OCI-M1 (cell line): ENCODE data around the gene RNF135.
"Not testable (repeated sequence)": the region's sequence is repeated elsewhere in the genome, so short reads cannot be mapped to it uniquely, and the experiment has no call there.

Source experiments
- DNase-seq: peaks from one replicate; lab custom pipeline; 2025; lab: John Stamatoyannopoulos, UW

RNF135 gene

DNA sequence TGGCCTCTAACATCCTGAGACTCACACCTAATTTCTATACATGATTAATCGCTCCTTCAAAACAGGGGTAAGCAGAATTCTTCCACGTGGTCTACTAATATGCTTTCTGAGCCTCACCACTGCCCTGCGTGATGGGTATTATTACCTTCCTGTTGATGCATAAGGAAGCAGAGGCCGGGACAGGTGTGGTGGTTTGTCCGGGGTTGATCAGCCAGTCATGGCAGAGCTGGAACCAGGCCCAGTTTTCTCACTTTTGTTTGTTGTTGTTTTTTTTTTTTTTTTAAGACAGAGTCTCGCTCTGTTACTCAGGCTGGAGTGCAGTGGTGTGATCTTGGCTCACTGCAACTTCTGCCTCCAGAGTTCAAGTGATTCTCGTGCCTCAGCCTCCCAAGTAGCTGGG lies 31.2 kb downstream of the RNF135 start:
- no peak for DNase-seq

DNA sequence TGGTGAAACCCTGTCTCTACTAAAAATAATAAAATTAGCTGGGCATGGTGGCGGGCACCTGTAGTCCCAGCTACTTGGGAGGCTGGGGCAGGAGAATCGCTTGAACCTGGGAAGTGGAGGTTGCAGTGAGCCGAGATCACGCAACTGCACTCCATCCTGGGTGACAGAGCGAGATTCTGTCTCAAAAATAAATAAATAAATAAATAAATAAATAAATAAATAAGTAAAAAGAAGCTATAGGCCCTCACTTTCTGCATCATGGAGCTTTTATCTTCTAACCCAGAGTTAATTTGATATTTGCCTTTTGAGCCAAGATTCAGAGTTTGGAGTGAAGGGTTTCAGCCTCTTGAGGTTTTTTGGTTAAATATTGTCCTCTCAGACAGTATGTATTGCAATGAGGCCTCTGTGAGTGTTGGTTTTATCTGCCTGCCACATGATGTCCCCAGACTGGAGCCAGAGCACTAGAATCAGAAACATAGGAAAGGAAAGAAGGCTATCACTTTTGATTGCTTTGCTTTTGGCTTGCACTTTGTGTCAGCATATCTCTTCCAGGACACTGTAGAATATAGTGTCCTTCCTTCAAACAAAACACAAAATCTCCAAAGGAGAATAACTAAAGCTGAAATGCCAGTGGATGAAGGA lies 32.5 kb downstream of the RNF135 start:
- no peak for DNase-seq

DNA sequence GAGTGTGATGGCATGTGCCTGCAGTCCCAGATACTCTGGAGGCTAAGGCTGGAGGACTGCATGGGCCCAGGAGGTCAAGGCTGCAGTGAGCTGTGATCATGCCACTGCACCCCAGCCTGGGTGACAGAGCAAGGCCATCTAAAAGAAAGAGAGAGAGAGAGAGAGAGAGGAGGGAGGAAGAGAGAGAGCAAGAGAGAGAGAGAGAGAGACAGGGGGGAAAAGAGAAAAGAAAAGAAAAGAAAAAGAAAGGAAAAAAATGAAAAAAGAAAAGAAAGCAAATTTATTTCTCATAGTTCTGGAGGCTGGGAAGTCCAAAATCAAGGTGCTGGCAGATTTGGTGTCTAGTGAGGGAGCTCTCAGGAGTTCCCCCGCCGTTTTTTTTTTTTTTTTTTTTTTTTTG lies 33.3 kb downstream of the RNF135 start:
- DNase-seq = no peak

DNA sequence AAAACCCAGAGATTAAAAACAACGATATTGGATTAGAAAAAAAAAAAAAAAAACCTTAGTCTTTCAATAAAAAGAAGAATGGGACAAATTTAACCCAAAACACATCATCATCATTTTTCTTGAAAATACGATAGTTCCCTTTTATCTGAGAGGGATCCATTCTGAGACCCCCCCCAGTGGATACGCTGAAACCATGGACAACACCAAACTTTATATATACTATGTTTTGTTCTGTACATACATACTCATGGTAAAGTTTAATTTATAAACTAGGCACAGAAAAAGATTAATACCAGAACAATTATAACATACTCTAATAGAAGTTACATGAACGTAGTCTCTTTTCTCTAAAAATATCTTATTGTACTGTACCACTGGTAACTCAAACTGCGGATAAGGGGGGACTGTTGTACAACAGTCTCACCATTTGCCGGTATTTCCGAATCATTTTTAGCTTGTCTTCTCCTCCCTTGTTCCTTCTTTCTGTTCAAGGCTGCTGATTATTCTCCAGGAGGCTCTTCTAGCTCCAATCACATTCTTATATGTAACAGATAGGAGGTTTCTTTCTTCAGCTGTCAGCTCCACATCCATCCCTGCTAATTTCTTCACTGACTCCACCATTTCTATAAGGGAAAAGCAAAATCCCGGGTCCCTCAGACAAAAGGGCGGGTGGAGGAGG lies 37.0 kb downstream of the RNF135 start:
- no peak for DNase-seq

DNA sequence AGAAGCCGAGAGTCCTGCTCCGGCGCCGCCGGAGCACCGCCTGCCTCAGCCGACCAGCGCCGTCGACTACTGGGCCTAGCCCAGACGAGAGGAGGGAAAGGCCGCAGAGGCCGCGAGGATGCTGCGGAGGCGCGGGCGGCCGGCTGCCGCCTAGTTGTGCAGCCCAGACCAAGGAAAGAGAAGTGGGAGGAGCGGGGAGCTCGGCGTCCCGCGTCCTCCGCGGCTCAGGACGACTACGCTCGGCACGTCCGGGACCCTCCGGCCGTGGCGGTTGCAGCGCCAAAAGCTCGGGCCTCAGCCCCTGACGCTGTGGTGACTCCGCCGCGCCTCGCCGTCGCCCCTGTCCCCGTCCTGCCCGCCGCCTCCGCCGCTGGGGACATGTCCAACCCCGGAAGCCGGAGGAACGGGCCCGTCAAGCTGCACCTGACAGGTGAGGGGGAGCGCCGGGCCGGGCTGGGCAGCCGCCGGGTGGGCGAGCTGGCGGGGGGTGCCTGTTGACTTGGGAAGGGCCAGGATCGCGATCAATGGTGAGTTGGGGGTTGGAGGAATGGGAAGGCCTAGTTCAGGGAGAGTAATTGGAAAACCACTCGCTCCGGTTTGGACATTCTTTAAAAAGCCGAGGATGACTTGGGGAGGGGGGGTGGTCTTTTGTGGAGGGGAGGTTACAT lies 37.7 kb downstream of the RNF135 start:
- no peak for DNase-seq

DNA sequence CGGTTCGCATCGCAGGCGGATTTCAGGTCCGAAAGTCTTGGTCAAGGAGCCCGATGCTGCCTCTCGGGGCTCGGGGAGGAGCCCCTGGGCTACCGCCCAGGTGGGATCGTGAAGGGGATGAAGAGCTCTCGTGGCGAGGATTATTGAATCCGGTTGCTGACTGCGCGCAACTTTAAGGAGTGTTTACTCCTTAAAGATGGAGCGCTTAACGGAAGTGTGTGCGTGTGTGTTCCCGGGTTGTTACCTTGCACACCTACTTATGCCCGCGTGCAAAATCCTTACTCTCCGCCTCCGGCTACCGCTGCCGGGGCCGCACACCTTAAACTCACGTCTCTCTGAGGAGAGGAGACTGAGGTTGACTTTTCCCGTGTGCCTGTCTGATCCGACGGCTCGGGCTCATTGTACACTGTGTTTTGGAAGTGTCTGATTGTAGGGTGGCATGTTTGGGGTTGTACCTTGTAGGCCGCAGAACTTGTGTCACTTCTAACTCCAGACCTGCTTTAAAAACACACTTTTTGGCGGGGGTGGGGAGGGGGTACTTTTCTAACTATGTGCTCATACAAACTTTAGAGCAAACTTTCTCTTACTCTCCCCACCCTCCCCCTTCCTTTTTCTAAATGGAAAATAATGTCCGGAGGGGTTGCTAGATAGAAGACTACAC lies 38.3 kb downstream of the RNF135 start:
- DNase-seq = not testable (repeated sequence)

DNA sequence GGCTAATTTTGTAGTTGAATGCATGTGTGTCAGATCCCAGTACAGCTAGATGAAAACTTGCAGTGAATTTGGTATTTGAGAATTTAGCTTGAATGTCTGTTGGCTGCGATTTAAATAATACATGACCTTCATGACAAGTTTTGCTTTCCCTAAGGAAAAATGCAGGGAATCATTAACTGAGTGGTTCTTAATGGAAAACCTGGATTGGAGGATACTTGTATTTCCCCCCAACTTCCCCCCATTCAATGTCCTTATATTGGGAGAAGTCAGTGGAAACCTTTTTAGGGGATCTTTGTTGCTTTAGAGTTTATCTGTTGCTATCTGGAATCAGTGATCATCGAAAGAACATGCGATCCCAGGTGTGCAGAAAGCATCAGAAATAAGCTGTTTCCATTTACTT lies 39.2 kb downstream of the RNF135 start:
- DNase-seq = not testable (repeated sequence)

DNA sequence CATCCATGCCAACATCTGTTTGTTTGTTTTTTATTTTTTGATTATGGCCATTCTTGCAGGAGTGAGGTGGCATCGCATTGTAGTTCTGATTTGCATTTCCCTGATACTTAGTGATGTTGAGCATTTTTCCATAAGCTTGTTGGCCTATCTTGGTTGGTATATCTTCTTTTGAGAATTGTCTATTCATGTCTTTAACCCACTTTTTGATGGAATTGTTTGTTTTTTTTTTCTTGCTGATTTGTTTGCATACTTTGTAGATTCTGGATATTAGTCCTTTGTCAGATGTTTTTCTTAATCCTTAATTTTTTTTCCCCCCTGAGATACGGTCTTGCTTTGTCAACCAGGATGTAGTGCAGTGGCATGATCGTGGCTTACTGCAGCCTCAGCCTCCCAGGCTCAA lies 43.0 kb downstream of the RNF135 start:
- no peak for DNase-seq

DNA sequence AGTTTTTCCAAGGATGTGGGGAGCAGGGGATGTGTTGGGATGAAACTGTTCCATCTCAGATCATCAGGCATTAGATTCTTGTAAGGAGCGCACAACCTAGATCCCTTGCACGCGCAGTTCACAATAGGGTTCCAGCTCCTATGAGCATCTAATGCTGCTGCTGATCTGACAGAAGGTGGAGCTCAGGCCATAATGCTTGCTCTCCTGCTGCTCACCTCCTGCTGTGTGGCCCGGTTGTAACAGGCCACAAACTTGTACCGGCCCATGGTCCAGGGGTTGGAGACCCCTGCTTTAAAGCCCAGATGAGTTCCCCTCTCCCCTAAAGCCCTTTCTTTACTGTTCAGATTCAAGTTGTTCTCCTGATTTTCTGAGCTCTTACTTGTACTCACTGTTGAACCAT lies 44.8 kb downstream of the RNF135 start:
- DNase-seq = no peak

DNA sequence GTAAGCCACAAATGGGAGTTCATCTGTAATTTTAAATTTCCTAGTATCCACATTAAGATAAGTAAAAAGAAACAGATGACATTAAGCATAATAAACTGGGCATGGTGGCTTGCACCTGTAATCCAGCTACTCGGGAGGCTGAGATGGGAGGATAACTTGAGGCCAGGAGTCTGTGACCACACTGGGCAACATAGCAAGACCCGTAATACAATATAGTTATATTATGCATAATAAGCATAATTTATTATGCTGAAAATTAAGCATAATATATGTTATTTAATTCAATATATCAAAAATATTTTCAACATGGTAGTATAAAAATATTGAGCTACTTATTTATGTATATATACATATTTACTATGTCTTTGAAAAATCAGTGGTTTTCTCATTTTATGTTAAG lies 48.2 kb downstream of the RNF135 start:
- DNase-seq = no peak

DNA sequence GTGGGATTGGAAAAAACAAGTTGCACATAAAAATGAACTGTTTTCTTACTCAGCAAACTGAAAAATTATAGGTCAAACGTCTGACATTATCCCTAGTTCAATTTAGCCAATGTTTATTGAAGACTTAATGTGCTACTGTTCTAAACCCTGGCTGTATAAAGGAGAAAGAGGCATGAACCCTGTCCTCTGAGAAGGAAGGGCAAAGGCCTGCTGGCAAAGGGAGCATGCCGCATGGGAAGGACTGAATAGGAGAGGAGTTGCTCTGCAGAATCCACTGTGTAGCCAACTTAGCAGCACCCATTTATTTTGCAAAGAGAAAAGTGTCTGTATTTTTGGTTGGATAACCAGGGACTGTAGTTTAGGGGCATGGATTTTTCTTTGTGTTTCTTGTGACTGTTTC lies 52.3 kb downstream of the RNF135 start:
- DNase-seq = not testable (repeated sequence)

DNA sequence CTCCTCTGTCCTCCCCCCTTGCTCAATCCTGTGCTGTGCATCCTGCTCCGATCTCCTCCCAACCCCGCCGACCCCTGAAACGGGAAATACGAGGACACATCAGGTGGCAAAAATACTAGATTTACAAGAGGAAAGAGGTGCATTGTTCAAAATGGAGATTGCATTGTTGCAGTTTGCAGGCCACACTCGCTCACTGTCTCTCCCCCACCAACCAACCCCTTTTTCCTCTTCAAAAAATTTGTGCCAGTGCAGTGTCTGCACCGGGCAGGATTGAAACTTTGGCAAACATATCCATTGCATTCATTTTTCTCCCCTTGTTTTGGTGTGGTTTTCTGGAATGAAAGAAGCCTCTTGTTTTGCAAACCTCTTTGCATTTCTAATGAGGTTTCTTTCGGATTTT lies 61.0 kb downstream of the RNF135 start:
- no peak for DNase-seq

DNA sequence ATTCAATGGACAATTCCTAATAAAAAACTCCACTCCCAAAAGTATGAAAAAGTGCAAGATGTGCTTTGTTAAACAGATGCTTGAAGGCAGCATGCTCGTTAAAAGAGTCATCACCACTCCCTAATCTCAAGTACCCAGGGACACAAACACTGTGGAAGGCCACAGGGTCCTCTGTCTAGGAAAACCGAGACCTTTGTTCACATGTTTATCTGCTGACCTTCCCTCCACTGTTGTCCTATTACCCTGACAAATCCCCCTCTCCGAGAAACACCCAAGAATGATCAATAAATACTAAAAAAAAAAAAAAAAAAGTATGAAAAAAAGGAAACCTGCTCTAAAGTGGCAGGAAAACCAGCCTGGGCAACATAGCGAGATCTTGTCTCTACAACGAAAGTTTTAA lies 64.8 kb downstream of the RNF135 start:
- not testable (repeated sequence) for DNase-seq

DNA sequence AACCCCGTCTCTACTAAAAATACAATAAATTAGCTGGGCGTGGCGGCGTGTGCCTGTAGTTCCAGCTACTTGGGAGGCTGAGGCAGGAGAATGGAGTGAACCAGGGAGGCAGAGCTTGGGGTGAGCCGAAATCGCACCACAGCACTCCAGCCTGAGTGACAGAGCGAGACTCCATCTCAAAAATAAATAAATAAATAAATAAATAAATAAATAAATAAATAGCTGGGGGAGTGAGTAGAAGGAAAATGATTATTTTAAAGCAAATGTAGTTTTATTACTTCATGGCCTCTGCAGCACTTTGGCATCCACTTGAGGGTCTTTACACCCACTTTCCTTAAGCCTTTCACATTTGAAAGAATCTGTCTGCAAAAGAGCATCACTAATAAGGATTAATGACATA lies 70.0 kb downstream of the RNF135 start:
- DNase-seq = not testable (repeated sequence)

DNA sequence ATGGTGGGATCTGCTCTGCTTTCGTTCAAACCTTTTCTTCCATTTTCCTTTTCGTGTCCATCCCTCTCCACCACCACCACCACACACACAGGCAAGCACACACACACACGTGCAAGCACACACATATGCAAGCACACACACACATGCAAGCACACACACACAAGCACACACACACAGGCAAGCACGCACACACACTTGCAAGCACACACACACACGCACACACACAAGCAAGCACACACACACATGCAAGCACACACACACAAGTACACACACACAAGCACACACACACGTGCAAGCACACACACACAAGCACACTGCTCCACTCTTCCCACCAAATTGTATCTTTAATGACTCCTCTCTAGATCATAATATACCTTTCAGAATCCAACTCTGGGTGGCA lies 71.5 kb downstream of the RNF135 start:
- DNase-seq = not testable (repeated sequence)

DNA sequence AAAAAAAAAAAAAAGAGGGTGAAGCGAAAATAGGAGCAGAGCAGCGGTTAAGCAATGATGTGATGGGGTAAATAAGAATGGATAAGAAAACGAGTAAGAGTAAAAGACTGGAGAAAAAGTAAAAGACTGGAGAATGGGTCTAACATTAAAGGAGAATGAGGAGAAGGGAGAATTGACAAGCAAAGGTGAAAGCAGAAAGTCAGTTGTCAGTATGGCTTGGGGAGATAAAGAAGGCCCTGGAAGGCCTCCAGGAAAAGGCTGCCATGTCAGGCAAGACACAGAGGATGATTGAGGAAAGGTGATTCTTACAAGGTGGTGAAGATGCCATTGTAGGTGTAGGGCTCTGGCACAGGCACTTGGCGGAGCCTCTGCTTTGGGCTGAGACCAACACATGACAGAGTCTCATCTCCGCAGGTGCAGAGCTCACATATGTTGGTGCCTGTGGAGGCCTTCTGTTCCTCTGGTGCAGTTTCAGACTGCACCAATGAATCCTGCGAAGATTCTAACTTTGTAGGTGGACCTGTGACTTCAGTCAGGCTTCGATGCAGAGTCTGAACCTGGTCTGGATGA lies 76.1 kb downstream of the RNF135 start:
- peak; percentile 11 for DNase-seq

DNA sequence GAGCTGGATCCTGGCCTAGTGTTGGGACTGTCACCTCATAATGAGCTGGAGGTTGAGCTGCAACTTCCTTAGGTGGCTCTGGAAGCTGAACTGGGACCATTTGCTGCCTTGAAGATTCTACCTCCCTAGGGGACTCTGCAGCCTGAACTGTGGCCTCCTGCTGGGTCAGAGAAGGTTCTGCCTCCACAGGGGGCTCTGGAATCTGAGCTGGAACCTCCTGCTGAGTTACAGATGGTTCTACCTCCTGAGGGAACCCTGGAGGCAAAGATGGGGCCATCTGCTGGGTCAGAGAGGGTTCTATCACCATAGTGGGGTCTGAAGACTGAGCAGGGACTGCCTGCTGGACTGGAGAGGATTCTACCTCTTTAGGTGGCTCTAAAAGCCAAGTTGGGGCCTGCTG lies 77.3 kb downstream of the RNF135 start:
- DNase-seq = no peak

DNA sequence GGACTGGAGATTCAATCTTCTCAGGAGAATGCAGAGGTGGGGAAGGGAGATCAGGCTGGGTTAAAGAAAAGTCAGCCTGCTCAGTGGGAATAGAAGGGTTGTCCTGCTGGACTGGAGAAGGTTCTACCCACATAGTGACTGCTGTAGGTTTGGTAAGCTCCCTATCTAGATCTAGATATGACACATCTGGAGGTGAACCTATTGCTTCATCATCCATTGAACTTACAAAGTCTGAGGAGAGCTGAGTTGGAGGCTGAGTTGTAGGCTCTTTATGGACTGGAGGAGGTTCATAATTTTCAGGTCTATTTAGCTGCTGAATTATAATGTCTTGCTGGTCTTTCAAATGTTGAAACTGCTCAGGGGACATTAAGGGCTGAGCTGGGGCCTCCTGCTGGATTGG lies 77.9 kb downstream of the RNF135 start:
- no peak for DNase-seq
